ENCODE measurements around the gene CDC20B. TPM values are rescaled to one million over a fixed set of nuclear protein-coding genes. Genes with fewer than 3 reads are reported as not detected.

Gene CDC20B
- total and polyA plus RNA-seq, 2 of the 8 experiments (the other 6 are each of a cell fraction or from before 2014, with no cell fraction given) = 0.06 TPM; not detected in 1

DNA sequence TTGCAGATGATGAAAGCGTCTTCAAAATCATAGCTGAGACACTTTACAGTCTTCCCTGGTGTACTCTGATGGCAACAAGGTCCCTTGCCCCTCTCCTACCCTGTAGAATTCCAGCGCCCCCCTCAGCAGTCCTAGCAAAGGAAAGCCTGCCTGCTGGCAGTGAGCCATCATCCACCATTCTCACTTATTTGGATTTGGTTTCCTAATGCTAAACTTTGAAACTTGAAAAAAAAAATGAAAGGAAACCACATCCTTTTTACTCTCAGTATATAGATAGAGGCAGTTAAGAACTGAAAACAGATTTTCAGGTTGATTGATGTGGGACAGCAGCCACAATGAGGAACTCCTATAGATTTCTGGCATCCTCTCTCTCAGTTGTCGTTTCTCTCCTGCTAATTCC is 70.6 kb downstream of the CDC20B start, which contains the start of gene GZMA (continued):
- no peak for TF ChIP-seq RAD21 (IDR thresholded peaks at IDR 0.05 in 1 of 2, conservative IDR thresholded peaks at IDR 0.05 in 1 of 2; ENCODE audit: low read depth in 2 of 2, low read length in 2 of 2)

All from H1 (cell line).